Measurements from ENCODE around the gene FLT3.
"Not testable (repeated sequence)": the region's sequence is repeated elsewhere in the genome, so short reads cannot be mapped to it uniquely, and the experiment has no call there.

The FLT3 gene

GRCh38 chr13:28101886-28102285 is 1.5 kb upstream of the FLT3 start:
- in situ Hi-C loops (cut with MboI; ENCODE audit: low sequenced_read_pairs) = not testable (repeated sequence)

GRCh38 chr13:28099396-28100149 is 803 bp downstream of the FLT3 start:
- in situ Hi-C loops (cut with MboI; ENCODE audit: low sequenced_read_pairs) = no loop called here

GRCh38 chr13:28097503-28097902 is 2.9 kb downstream of the FLT3 start:
- in situ Hi-C loops (cut with MboI; ENCODE audit: low sequenced_read_pairs) = no loop called here

GRCh38 chr13:28094306-28094705 is 6.1 kb downstream of the FLT3 start:
- in situ Hi-C loops (cut with MboI; ENCODE audit: low sequenced_read_pairs) = no loop called here

- in situ Hi-C loops (cut with MboI; ENCODE audit: low sequenced_read_pairs) = no loop called here
Measured at GRCh38 chr13:28093881-28094280, 6.5 kb downstream of the FLT3 start.

- in situ Hi-C loops (cut with MboI; ENCODE audit: low sequenced_read_pairs) = no loop called here
Measured at GRCh38 chr13:28092431-28092830, 7.9 kb downstream of the FLT3 start.

- in situ Hi-C loops (cut with MboI; ENCODE audit: low sequenced_read_pairs) = no loop called here
Measured at GRCh38 chr13:28089065-28089464, 11.3 kb downstream of the FLT3 start.

GRCh38 chr13:28077820-28078219 is 22.6 kb downstream of the FLT3 start:
- in situ Hi-C loops (cut with MboI; ENCODE audit: low sequenced_read_pairs) = not testable (repeated sequence)

GRCh38 chr13:28077231-28077630 is 23.1 kb downstream of the FLT3 start:
- in situ Hi-C loops (cut with MboI; ENCODE audit: low sequenced_read_pairs) = no loop called here

- in situ Hi-C loops (cut with MboI; ENCODE audit: low sequenced_read_pairs) = no loop called here
Measured at GRCh38 chr13:28071424-28071823, 29.0 kb downstream of the FLT3 start.

- in situ Hi-C loops (cut with MboI; ENCODE audit: low sequenced_read_pairs) = no loop called here
Measured at GRCh38 chr13:28067491-28067890, 32.9 kb downstream of the FLT3 start.

GRCh38 chr13:28058866-28059613 is 41.3 kb downstream of the FLT3 start:
- in situ Hi-C loops (cut with MboI; ENCODE audit: low sequenced_read_pairs) = no loop called here

GRCh38 chr13:28056970-28057712 is 43.2 kb downstream of the FLT3 start:
- in situ Hi-C loops (cut with MboI; ENCODE audit: low sequenced_read_pairs) = no loop called here

- in situ Hi-C loops (cut with MboI; ENCODE audit: low sequenced_read_pairs) = no loop called here
Measured at GRCh38 chr13:28056426-28056825, 44.0 kb downstream of the FLT3 start.

GRCh38 chr13:28055357-28055756 is 45.0 kb downstream of the FLT3 start:
- in situ Hi-C loops (cut with MboI; ENCODE audit: low sequenced_read_pairs) = no loop called here

- in situ Hi-C loops (cut with MboI; ENCODE audit: low sequenced_read_pairs) = no loop called here
Measured at GRCh38 chr13:28052945-28053344, 47.4 kb downstream of the FLT3 start.

GRCh38 chr13:28049880-28050875 is 50.2 kb downstream of the FLT3 start:
- in situ Hi-C loops (cut with MboI; ENCODE audit: low sequenced_read_pairs) = no loop called here

- in situ Hi-C loops (cut with MboI; ENCODE audit: low sequenced_read_pairs) = no loop called here
Measured at GRCh38 chr13:28049215-28049614, 51.2 kb downstream of the FLT3 start.

- in situ Hi-C loops (cut with MboI; ENCODE audit: low sequenced_read_pairs) = no loop called here
Measured at GRCh38 chr13:28048768-28049167, 51.6 kb downstream of the FLT3 start.

- in situ Hi-C loops (cut with MboI; ENCODE audit: low sequenced_read_pairs) = no loop called here
Measured at GRCh38 chr13:28047757-28048388, 52.5 kb downstream of the FLT3 start.
